Pons (tissue), 1 donor: Measurements from ENCODE around the gene DIAPH2.
A peak's percentile ranks its signal among the peaks of the same experiment; 100 is the strongest.
"Not testable (repeated sequence)": the region's sequence is repeated elsewhere in the genome, so short reads cannot be mapped to it uniquely, and the experiment has no call there.

ENCODE experiments used
- DNase-seq: peaks from one replicate; pipeline ENCODE4 v3.0.0-alpha.2; 2016; ENCODE audit warnings: low spot score

The DIAPH2 gene

GRCh38 chrX:96719161-96719875 lies 34.7 kb downstream of the DIAPH2 start:
- no peak for DNase-seq

DNA sequence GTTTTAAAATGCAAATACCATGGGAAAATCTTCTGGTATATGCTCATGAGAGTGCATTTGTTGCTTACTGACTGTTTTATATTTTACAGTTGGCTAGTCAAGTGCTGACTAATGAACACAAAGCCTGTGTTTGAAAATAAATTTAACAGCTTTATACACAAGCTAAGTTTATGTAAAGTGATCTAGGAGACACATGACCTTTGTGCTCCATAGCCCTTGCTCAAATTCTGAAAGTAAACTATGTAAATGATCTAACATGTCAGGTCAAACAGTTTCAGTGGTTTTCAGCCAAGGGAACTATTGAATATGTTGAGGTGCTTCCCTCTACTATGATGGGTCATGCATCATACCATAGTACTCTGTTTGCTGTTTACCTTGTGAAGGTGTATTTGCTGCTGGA lies 36.7 kb downstream of the DIAPH2 start:
- no peak for DNase-seq

DNA sequence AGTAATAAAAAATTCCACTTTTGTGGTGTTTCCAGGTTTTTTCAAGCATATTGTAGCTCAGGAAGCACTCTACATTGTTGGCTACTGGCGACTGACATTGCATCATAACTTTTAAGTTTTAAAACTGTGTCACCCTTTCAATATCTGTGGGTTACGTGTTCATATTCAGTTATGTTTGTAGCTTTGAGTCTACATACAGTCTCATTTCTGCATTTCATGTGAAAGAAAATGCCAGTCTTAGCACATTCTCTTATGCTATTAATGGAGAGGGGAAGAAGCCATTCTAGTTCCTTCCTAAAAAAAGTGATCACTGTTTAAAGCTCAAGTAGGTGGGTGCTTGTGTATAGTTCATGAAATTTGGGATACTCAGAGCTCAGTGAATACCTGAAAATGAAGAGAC lies 38.1 kb downstream of the DIAPH2 start:
- DNase-seq = peak; percentile 41

- DNase-seq = no peak
These were observed 44.4 kb downstream of the DIAPH2 start for GRCh38 chrX:96729053-96729452.

DNA sequence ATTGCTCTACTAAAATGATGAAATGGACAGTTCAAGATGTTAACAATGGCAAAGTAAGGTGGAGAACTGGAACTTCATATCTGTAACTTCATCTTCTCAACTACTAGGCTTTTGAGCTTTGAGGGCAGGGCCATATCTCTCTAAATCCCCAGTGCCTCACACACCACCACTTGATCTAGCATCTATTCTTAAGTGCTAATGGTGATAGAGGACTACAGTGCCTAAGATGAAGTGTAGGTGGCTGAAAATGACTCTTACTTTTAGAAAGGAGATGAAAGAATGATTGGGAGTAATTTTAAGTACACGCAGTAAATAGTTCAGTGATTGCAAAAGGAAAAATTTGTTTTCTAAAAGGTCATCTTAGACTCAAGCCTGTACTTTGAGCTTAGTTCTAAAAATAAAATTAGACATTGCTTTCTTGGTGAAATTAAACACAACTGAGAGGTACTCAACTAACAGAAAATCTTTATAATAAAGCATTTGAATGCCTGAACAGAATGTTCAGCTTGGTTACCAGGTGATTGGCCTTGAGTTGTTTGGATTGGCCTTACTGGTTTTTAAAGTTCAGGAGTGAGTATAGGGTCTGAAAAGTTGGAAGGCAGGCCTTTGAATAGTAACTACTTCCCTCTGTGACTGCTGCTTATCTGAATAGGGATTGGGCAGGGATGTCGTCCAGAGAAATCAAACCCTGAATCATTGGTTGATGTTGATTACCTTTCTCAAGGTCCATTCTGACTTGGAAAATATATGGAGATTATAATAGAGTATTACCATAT lies 45.4 kb downstream of the DIAPH2 start:
- no peak for DNase-seq

GRCh38 chrX:96731000-96731399 lies 46.4 kb downstream of the DIAPH2 start:
- not testable (repeated sequence) for DNase-seq

DNA sequence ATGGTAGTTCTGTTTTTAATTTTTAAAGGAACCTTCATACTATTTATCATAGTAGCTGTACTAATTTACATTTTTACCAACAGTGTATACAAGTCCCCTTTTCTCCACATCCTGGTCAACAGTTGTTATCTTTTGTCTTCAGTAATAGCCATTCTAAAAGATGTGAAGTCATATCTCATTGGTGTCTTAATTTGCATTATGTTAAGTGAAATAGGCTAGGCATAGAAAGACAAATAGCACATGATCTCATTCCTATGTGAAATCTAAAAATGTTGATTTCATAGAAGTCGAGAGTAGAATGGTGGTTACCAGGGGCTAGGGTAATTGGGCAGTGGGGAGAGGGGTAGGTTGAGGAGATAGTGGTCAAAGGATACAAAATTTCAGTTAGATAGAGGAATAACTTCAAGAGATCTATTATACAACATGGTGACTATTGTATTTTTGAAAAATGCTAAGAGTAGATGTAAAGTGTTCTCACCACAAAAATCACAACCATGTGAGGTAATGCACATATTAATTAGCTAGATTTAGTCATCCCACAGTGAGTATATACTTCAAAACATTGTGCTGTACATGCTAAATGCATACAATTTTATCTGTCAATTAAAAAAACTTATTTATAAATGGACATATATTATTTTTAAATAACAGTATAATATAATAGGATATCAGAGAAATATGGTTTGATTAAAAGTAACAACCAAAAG lies 58.9 kb downstream of the DIAPH2 start:
- no peak for DNase-seq

- DNase-seq = no peak
These were observed 68.1 kb downstream of the DIAPH2 start for GRCh38 chrX:96752781-96753180.

DNA sequence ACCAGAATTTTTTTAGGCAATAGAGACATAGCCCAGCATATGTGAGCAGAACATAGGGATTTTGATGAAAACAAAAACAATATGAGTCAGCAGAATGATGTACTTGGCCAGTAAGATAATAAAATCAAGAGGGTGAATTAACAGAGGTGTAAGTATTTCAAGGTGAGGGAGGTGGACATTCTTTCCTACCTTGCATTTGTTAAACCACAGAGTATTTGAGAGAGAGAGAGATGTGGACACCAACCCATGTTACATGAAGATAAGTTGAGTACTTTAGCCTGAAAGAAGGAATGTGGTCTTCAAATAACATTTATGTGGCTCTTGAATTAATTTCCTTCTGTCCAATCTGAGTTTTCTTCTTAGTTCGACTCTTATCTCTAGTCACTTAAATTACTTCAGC lies 68.6 kb downstream of the DIAPH2 start:
- DNase-seq = no peak

DNA sequence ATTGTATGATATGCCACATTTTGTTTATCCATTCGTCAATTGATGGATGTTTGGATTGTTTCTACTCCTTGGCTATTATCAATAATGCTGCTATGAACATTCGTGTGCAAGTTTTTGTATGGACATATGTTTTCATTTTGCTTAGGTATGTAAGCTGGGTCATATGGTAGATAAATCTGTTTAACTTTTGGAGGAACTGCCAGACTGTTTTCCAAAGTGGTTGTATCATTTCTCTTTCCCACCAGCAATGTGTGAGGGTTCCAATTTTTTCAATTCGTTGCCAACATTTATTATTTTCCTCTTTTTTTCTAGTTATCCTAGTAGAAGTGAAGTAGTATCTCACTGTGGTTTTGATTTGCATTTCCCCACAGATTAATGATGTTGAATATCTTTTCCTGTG lies 71.8 kb downstream of the DIAPH2 start:
- DNase-seq = no peak

GRCh38 chrX:96761566-96761965 lies 76.9 kb downstream of the DIAPH2 start:
- peak; percentile 1 for DNase-seq

- DNase-seq = no peak
These were observed 79.0 kb downstream of the DIAPH2 start for GRCh38 chrX:96763608-96764007.

DNA sequence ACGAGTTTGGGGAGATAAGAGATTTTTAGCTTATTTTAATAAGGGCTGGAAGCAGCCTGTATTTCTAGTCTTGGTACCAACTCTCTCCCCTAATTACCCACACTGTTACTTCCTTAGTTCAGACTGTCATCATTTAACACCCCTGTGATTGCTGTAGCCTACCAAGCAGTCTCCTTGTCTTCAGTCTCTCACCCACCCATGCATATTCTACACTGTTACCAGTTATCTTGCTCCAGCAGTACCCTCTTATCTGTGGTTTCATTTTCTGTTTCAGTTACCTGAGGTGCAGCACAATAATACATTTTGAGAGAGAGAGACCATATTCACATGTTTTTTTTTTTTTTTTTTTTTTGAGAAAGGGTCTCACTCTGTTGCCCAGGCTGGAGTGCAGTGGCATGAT lies 80.2 kb downstream of the DIAPH2 start:
- no peak for DNase-seq

GRCh38 chrX:96770315-96770714 lies 85.7 kb downstream of the DIAPH2 start:
- peak; percentile 22 for DNase-seq

GRCh38 chrX:96771486-96771885 lies 86.8 kb downstream of the DIAPH2 start:
- DNase-seq = no peak

DNA sequence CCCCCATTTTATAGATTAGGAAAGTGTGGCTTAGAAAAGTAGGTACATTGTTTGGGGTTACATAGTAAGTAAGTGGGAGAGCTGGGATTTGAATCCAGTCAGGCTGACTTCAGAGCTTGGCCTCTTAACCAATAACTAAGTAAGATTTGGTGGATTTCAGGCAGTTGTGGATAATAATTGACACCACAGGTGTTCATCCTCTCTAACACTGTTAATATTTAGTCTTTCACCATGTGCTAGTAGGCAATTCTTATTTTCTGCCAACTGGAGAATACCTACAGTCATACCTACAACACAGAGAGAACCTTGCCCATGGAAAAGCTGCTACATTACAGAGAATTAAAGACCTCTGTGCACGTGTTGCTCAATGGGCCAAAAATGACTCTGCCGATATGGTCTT lies 89.5 kb downstream of the DIAPH2 start:
- DNase-seq = no peak

DNA sequence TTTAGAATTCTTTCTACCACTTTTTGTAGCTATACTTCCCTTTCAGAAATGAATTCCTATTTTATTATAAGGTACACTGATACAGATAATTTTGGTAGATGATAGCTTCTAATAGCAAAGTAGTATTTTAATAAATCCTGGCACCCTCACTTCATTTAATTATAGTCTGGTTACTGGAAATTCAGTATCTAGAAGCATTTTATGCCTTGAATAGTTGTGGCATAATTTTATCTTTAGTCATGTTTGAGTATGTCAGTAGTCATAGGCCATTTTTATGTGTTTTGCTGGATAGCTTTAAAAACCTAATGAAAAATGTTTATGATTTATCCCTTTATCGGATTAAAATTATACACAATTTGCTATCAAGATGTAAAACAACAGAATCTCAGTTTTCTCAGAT lies 92.3 kb downstream of the DIAPH2 start:
- DNase-seq = no peak

DNA sequence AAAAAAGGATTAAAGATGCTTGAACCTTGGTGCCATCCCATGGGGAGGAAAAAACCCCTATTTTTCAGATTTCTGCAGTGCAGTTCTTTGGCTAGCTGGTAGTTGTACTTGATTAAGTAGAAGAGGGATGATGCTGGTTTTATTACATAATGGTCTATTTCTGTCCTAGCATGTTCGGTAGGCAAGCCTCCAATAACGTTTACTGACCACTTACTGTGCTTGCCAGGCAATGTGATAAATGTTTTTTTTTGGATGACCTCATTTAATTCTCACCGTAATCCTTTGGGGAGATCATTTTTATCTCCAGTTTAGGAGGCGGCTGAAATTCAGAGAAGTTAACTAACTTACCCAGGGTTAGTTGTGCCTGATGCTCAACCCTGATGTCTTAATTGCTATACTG lies 106.9 kb downstream of the DIAPH2 start:
- DNase-seq = no peak

- no peak for DNase-seq
These were observed 107.4 kb downstream of the DIAPH2 start for GRCh38 chrX:96792047-96792446.

- no peak for DNase-seq
These were observed 114.3 kb downstream of the DIAPH2 start for GRCh38 chrX:96798982-96799381.

- no peak for DNase-seq
These were observed 122.7 kb downstream of the DIAPH2 start for GRCh38 chrX:96807318-96807717.

DNA sequence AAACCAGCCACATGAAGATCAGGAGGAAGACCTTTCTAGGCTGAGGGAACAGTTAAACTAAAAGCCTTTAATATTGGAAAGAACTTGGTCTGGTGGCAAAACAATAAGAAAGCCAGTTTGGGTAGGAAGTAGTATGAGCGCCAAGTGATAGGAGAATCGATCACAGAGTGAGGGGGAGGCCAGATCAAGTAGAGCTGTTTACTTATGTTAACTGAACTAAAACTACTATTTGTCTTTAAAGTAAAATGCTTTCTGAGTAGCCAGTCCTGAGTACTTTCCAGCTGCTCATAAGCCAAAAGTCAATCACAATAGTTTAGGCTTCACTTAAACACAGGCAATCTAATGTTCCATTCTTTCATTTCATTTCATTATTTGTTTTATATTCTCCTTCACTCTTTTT lies 136.3 kb downstream of the DIAPH2 start:
- no peak for DNase-seq

DNA sequence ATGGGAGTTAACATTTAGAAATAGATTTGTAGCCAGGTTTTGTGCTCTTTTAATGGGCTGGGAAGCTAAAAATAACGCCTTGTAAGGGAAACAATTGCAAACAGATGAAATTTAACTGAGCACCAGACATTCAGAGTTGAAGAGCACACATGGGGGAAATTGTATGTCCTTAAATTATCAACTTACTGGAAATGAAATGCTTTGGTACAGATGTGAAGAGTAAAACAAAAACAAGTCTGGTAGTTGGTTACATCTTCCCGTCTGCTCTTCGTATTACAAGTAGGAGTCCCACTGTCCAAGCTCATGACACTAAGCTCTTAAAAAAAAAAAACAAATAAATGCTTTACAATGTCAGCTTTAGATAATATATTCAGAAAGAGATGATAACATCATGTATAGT lies 139.5 kb downstream of the DIAPH2 start:
- no peak for DNase-seq
